ENCODE measurements around the gene IKZF3.

IKZF3 gene

DNA sequence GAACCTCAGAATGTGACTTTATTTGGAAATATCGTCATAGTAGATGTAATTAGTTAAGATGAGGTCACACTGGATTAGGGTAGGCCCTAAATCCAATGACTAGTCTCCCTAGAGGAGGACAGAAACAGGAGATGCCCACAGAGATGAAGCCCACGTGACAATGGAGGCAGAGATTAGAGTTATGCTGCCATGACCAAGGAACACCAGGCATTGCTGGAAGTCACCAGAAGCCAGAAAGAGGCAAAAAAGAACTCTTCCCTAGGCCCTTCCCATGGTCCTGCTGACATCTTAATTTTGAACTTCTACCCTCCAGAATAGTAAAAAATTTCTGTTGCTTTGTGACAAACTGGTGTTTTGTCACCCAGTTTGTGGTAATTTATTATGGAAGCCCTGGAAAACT, 49.6 kb downstream of the IKZF3 start:
- no peak for DNase-seq

DNA sequence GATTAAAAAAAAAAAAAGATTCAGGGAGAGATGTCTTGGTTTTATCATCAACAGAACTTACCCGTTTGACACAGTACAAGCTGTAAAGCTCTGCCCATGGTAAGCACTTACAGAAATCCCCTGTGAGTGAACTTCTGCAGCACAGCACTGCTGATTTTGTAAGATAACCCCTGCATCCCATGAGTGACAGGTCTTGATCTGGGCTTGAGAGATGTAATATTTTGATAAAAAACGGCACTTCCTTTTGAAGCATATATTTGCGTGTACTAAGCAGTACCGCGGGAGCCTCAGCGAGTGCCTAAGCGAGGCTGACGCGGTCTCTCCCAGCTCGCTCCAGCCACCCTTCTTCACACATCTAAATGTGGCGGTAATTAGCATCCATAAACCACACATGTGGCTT, 50.5 kb downstream of the IKZF3 start:
- no peak for DNase-seq

GRCh38 chr17:39812466-39812865, 51.6 kb downstream of the IKZF3 start:
- no peak for DNase-seq

DNA sequence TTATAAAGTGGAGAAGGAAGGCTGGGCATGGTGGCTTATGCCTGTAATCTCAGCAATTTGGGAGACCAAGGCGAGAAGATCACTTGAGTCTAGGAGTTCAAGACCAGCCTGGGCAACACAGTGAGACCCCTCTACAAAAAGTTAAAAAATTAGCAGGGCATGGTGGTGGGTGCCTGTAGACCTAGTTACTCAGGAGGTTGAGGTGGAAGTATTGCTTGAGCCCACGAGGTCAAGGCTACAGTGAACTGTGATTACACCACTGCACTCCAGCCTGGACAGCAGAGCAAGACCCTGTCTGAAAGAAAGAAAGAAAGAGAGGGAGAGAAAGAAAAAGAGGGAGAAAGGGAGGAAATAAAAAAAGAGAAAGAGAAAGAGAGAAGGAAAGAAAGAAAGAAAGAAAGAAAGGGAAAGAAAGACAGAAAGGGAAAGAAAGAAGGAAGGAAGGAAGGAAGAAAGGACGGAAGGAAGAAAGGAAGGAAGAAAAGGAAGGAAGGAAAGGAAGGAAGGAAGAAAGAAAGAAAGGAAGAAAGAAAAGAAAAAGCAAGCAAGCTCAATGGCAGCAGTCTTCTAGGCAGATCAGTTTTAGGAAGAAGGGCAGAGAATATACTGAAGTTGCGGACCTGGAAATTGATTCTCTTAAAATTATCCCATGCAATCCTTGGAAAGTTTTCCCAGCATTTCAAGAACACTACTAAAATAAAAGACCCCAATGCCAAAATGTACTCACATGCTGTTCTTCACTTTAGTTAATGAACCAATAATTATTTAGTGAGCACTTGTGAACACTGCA, 53.0 kb downstream of the IKZF3 start:
- DNase-seq = no peak

GRCh38 chr17:39809221-39809620, 54.9 kb downstream of the IKZF3 start:
- DNase-seq = no peak

- no peak for DNase-seq
Measured at GRCh38 chr17:39808409-39808997, 55.6 kb downstream of the IKZF3 start.

DNA sequence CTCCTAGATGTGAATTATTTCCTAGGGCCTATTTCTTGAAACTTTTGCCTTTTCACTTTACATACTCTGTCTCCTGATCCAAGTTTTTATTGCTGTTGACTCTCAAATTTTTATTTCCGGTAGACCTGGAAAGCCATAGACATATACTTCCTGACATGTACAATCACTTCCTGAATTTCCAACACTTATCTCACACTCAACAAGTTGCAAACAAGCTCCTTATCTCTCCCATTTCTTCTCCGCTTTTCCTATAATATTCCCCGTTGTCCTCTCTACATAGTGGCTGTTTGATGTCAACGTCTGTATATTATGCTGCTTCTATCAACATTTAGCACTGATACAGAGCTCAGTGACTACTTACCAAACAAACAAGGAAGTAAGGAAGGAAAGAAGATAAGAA, 59.3 kb downstream of the IKZF3 start:
- no peak for DNase-seq

DNA sequence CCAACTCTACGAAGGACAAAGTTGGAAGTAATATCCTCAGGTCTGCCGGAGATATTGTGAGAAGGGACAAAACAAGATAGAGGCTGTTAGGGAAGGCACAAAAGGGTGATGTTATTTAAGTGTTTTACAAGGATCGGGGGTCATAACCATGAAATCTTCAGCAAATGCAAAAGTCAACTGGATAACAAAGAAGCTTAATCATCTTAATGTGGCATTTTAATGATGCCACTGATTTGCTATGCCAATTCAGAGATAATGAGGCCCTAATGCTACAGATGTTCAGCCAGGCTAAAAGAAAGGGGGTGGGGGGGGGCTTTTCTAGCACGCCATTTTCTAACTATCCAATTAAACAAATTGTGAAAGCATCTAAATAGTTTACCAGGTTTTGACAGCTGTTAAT, 63.1 kb downstream of the IKZF3 start:
- no peak for DNase-seq

DNA sequence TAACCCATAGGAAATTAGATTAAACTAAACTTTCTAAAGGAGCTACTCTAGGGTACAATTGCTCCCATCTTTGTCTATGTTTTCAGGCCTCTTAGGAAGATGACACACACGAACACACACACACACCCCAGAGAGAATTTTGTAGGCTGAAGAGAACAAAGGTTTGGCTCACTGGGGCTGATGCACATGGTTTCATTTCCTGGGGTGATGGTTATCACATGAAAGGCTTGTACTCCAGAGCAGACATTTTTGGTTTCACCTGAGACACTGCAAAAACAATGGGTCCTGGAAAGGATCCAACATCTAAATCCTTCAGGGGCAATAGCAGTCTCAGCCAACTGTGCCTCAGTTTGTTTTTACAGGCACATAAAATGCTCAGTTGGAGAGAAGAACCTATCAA, 63.6 kb downstream of the IKZF3 start:
- DNase-seq = no peak

- no peak for DNase-seq
Measured at GRCh38 chr17:39799395-39799794, 64.7 kb downstream of the IKZF3 start.

- no peak for DNase-seq
Measured at GRCh38 chr17:39794249-39794970, 69.7 kb downstream of the IKZF3 start.

- no peak for DNase-seq
Measured at GRCh38 chr17:39793301-39793872, 70.7 kb downstream of the IKZF3 start.

DNA sequence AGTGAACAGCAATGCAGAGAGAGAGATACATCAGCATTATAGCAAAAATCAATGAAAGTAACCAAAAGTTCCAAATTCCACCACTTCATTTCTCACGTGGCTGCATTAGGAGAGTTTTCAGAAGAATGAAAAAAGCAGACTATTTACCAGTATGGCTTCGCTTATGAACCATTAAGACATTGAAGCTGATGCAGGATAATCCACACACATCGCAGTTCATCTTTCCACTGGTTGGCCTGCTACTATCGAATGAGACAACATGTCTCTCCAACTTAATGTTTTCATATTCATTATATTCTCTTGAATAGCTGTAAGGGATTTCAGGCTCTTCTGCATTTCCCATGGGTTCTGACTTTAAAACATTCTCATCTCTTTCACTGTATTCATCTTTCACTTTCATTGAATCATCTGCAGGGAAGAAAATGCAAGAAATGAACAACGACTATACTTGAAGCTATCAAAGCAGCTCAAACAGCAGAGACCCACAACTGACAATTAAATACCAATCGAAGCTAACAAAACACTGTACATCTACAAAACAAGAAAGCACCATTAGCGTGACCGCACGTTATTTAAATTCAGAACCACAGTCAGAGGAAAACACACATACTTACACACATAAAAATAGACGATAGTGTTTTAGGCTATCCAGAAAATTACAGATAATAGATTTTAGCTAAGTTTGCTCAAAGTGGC, 71.4 kb downstream of the IKZF3 start:
- DNase-seq = no peak

DNA sequence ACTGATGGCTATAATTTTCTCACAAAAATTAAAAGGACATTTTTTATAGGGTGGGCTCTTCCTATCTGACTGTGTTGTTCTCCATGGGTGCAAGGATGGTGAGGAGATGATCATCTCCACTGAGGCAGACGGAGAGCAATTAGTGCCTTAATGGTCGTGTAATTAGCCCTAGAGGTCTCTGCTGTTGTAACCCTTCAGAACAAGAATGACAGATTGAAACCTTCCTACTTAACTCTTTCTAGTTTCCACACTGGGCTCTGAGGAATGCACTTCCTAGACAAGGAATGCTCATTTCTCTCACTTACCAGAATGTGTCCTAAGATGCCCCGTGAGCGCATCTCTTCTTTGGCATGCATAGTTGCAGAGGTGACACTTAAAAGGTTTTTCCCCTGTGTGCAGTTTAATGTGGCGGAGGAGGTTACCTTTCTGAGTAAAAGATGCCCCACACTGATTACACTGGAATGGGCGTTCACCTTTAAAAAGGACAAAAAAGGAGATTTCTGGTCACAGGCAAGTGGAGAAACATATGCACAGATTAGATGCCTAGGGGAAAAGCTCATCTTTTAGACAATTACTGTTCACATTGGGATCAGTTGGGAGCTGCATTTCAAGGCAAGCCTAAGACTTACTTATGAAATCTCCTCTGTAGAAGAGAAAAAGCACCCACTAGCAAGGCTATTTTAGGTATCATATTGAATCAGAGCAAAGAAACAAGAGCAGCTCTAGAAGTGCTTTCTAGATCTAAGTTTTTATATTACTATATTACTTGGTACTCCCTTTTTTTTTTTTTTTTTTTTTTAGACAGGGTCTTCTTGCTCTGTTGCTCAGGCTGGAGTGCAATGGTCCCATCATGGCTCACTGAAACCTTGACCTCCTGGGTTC, 72.8 kb downstream of the IKZF3 start:
- DNase-seq = no peak

DNA sequence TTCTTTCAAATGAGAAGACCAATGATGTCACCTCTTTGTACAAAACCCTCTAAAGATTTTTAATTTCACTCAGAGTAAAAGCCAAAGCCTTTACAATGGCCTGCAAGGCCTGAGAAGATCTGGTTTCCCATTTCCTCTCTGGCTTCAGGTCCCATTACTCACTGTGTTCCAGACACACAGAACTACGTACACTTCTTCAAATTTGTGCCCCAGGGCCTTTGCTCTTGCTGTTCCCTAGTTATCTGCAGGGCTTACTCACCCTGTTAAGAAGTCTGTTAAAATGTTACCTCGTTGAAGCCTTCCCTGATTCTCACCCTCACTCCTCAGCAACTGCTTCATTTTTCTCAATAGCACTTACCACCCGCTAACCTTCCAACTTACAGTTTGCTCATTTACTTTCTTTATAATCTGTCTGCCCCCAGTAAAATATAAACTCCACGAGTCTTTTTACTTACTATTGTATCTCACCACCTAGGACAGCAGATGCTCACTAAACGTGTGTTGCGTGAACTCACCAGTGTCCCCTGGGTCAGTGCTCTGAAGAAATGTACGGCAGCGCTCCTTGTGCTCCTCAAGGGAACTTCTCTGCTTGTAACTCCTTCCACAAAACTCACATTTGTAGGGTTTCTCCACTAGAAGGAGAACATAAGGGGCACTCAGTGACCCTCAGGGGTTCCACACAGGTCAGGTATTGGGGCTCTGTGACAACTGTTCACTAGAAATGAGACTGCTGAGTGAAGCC, 76.2 kb downstream of the IKZF3 start:
- no peak for DNase-seq

GRCh38 chr17:39787041-39787440, 77.1 kb downstream of the IKZF3 start:
- no peak for DNase-seq

- DNase-seq = no peak
Measured at GRCh38 chr17:39782980-39783379, 81.1 kb downstream of the IKZF3 start.

GRCh38 chr17:39782481-39782880, 81.6 kb downstream of the IKZF3 start:
- DNase-seq = no peak

DNA sequence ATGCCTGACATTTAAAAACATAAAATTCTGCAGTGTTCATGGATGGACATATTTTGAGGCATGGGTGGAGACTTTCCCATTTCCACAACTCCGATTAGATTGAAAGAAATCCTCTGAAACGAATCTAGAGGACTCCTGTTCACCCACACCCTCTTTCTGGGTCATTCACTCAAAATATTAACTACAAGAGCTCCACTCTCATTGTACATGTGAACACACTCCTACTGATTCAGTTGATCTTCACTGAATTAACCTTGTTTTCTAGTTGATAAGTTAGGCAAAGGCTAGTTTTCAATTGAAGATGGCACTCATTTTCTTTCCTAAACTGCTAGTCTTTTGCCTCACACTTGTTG, 82.3 kb downstream of the IKZF3 start:
- no peak for DNase-seq

- no peak for DNase-seq
Measured at GRCh38 chr17:39781031-39781860, 82.9 kb downstream of the IKZF3 start.
